C4-2B (cell line): ENCODE data around the gene SENP5.

Source experiments
- ZFX ChIP-seq: fragments of 450-650 bp; IDR thresholded peaks from 2 replicates; pipeline ENCODE4 v1.6.1; 2017
- TF ChIP-seq, protein P1 (sequence below): fragments of 450-650 bp; conservative IDR thresholded peaks from 2 replicates; pipeline ENCODE4 v1.5.1; 2017; ENCODE audit warnings: mild to moderate bottlenecking

DNA sequence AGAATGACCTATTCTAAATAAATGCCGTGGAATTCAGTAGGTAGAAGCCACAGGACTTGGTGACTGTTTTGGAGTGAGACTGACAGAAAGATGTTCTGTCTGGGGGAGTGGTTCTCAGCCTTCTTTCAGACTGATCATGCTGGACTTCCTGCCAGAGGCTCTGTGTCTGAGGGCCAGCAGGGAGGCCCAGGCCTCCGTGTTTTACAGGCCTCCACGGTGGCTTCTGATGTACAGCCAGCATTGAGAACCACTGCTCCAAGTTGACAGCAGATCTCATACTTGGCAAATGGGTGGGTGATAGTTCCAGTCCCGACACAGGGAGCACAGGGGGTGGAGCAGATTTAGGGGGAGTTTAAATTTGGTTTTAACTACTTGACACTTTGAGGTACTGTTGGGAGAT is 107.6 kb downstream of the SENP5 start:
- TF ChIP-seq, protein P1, sequence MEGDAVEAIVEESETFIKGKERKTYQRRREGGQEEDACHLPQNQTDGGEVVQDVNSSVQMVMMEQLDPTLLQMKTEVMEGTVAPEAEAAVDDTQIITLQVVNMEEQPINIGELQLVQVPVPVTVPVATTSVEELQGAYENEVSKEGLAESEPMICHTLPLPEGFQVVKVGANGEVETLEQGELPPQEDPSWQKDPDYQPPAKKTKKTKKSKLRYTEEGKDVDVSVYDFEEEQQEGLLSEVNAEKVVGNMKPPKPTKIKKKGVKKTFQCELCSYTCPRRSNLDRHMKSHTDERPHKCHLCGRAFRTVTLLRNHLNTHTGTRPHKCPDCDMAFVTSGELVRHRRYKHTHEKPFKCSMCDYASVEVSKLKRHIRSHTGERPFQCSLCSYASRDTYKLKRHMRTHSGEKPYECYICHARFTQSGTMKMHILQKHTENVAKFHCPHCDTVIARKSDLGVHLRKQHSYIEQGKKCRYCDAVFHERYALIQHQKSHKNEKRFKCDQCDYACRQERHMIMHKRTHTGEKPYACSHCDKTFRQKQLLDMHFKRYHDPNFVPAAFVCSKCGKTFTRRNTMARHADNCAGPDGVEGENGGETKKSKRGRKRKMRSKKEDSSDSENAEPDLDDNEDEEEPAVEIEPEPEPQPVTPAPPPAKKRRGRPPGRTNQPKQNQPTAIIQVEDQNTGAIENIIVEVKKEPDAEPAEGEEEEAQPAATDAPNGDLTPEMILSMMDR = no peak
- TF ChIP-seq ZFX = no peak
